ENCODE results near the gene CHRND. TPM values are rescaled to one million over a fixed set of nuclear protein-coding genes. Genes with fewer than 3 reads are reported as not detected.

Gene CHRND
- total RNA-seq, 4 donors from 2014 or later, result 49.1 to 119 (median 81.1) TPM

DNA sequence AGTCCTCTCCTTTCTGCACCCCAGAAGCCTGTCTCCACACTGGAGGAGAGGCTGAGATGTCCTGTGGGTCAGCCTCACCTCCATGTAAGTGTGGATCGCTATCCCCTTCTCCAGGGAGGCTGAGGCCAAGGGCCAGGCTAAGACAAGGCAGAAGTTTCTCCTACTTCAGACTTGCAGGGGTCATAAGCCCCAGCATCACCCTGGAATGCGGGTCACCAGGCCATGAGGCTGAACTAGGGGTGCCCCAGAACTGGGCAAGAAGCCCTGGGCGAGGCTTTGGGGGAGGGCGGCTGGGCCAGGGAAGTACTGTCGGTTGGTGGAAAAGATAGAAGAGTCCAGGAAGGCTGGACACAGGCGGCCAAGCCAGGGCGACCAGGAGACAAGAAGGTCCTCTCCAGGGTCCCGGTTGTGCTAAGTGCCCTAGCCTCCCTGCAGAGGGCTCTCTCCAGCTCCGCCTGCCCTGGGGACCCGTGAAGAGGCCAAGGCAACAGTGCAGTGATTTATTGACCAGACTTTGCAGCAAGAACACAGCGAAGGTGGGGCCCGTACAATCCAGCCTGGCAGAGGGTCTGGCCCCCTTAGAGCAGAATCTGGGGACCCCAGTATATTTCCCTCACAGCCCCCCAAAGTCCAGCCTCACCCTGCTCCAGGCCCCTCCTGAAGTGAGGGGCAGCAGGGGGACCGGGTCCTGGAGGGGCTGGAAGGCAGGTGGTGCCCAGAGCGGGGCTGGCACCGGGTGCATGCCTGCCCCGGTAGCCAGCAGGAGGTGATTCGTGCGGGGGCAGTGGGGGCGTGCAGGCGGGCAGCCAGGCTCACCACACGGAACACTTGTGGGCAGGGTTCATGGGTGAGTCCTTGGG, 46.4 kb upstream of the CHRND start:
- intact Hi-C loops (cut with DNase I; ENCODE audit: low total_unique reads), result no loop called here
- Histone ChIP-seq H3K9me3 (no peaks in the 10 kb centered on the region), H3K27me3 (peaks cover 6 to 13% (median 11%) of the 10 kb centered on the region in 3 donors), H3K4me1 (no peaks in the 10 kb centered on the region), H3K4me3 (no peak overlapping the region), H3K27ac (no peak overlapping the region), H3K36me3 (no peaks in the 10 kb centered on the region)
- no peak for DNase-seq
- TF ChIP-seq POLR2A (IDR thresholded peaks at IDR 0.05), result no peak
- TF ChIP-seq, protein P1, sequence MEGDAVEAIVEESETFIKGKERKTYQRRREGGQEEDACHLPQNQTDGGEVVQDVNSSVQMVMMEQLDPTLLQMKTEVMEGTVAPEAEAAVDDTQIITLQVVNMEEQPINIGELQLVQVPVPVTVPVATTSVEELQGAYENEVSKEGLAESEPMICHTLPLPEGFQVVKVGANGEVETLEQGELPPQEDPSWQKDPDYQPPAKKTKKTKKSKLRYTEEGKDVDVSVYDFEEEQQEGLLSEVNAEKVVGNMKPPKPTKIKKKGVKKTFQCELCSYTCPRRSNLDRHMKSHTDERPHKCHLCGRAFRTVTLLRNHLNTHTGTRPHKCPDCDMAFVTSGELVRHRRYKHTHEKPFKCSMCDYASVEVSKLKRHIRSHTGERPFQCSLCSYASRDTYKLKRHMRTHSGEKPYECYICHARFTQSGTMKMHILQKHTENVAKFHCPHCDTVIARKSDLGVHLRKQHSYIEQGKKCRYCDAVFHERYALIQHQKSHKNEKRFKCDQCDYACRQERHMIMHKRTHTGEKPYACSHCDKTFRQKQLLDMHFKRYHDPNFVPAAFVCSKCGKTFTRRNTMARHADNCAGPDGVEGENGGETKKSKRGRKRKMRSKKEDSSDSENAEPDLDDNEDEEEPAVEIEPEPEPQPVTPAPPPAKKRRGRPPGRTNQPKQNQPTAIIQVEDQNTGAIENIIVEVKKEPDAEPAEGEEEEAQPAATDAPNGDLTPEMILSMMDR (IDR thresholded peaks at IDR 0.05 in 4 of 5, conservative IDR thresholded peaks at IDR 0.05 in 1 of 5), result no peak
- in situ Hi-C loops (cut with MboI; ENCODE audit: low sequenced_read_pairs in 4 of 4), result no loop called here
- no peak for ATAC-seq

DNA sequence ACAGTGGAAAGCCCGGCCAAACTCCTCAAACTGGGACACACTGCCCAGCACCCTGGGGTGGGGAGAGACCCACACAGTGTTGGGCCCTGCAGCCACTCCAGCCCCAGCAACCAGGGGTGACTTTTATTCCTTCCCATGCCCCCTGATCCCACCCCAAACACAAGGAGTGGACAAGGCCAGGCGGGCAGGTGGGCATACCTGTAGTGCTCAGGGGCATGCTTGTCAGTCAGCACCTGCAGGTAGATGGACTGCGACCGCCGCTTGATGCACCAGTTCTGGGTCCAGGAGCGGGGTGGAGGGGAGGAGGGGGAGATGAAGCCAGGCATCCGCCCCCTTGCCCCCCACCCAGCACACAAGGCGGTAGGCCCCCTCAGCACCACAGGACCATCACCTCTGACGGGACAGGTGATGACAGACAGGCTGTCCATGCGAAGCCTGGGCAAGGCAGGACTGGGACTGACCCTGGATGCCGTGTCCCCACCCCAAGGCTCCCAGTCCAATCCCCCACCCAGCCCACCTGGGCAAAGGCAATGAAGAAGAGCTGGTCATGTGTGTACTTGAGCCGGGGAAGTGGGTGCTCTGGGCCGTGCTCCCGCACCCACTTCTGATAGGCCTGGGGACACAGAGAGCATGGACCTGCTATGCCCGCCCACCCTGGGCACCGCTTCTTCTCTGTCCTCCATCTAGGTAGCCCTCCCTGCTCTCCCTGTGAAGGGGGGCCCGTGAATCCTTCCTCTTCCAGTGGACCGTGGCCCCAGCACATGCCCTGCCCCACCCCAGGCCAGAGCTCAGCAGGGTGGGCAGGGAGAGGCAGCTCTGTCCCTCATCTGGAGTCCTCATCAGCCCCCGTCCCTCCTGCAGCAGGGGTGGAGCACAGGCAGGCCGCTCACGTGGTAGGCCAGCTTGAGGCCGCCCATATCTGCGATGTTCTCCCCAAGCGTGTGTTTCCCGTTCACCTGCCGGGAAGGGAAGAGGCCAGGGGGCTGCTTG, 45.5 kb upstream of the CHRND start:
- no peak for ATAC-seq
- intact Hi-C loops (cut with DNase I; ENCODE audit: low total_unique reads) (no loop called here), in situ Hi-C loops (cut with MboI; ENCODE audit: low sequenced_read_pairs in 4 of 4) (no loop called here)
- Histone ChIP-seq H3K27me3 (peaks cover 15 to 22% (median 20%) of the 10 kb centered on the region in 3 donors), H3K36me3 (no peaks in the 10 kb centered on the region), H3K4me1 (no peaks in the 10 kb centered on the region), H3K9me3 (no peaks in the 10 kb centered on the region), H3K4me3 (no peak overlapping the region), H3K27ac (no peak overlapping the region)
- DNase-seq, result no peak
- TF ChIP-seq, protein P1 (IDR thresholded peaks at IDR 0.05 in 4 of 5, conservative IDR thresholded peaks at IDR 0.05 in 1 of 5), result no peak
- no peak for TF ChIP-seq POLR2A (IDR thresholded peaks at IDR 0.05)

DNA sequence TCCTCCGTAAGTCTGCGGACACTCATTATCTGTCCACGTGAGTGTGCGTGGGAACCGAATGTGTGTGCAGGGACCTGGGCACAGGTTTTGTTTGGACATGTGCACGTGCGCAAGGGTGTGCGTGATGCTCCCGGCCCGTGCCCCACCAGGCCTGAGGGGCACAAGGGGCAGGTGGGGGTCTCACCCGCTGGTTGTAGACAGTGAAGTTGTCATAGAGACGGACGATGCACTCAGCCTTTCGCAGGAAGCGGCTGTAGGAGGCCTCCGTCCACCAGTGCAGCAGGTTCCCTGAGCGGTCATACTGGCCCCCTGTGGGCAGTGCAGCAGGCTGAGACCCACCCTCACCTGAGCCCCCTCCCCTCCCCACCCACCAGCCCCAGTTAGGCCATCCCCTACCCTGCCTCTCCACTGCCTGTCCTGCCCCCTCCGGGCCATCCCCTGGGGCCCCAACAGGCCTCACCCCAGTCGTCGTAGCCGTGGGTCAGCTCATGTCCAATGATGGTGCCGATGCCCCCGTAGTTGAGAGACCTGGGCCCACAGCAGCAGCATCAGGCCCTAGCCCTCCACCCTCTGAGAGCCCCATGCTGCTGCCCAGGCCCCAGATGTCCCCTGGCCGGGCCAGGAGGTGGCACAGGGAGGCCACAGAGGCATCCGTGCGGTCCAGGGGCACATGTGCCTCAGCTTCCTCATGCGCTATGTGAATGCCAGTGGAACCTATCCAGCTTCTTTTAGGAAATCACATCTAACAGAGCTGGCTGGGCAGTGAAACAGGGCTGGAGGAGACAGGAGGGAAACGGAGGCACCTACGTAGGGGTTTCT, 44.4 kb upstream of the CHRND start:
- no peaks in the 10 kb centered on the region for H3K36me3 ChIP-seq
- peaks cover 23 to 32% (median 28%) of the 10 kb centered on the region in 3 donors for H3K27me3 ChIP-seq
- H3K4me3 ChIP-seq, result no peak overlapping the region
- DNase-seq (no peak), ATAC-seq (no peak)
- in situ Hi-C loops (cut with MboI; ENCODE audit: low sequenced_read_pairs in 4 of 4) (no loop called here), intact Hi-C loops (cut with DNase I; ENCODE audit: low total_unique reads) (no loop called here)
- no peak for TF ChIP-seq POLR2A (IDR thresholded peaks at IDR 0.05)
- TF ChIP-seq, protein P1 (IDR thresholded peaks at IDR 0.05 in 4 of 5, conservative IDR thresholded peaks at IDR 0.05 in 1 of 5), result no peak
- no peaks in the 10 kb centered on the region for H3K4me1 ChIP-seq
- no peaks in the 10 kb centered on the region for H3K9me3 ChIP-seq
- no peak overlapping the region for H3K27ac ChIP-seq
